RWPE2 (cell line): ENCODE results near the gene ZBTB5.

Source experiments
- ATAC-seq: fragments of 200-7000 bp; cut with Tn5 transposase; 3 replicates; pipeline ENCODE4 v1.9.1; 2021; ENCODE audit warnings: low read depth
- DNase-seq: peaks from one replicate; pipeline ENCODE4 v3.0.0-alpha.2; 2020; ENCODE audit warnings: low spot score
- H3K27ac ChIP-seq: fragments of 450-650 bp; 2 replicates; pipeline ENCODE4 v1.5.1; 2017; ENCODE audit warnings: mild to moderate bottlenecking; ENCODE audit not compliant: poor library complexity, severe bottlenecking
- H3K27me3 ChIP-seq: fragments of 250-450 bp; sonication (Bioruptor Pico); 2 replicates; pipeline ENCODE4 v1.5.1; 2021; ENCODE audit warnings: mild to moderate bottlenecking, moderate library complexity; ENCODE audit not compliant: insufficient read depth, poor library complexity, severe bottlenecking
- H3K36me3 ChIP-seq: fragments of 250-450 bp; sonication (Bioruptor Pico); 2 replicates; pipeline ENCODE4 v1.5.1; 2020; ENCODE audit warnings: low read depth, mild to moderate bottlenecking, moderate library complexity
- H3K4me1 ChIP-seq: fragments of 250-450 bp; sonication (Bioruptor Pico); 2 replicates; pipeline ENCODE4 v1.5.1; 2021; ENCODE audit warnings: mild to moderate bottlenecking, moderate library complexity; ENCODE audit not compliant: insufficient read depth, poor library complexity, severe bottlenecking
- H3K4me3 ChIP-seq: fragments of 250-450 bp; sonication (Bioruptor Pico); 2 replicates; pipeline ENCODE4 v1.5.1; 2021; ENCODE audit warnings: mild to moderate bottlenecking, moderate library complexity; ENCODE audit not compliant: severe bottlenecking
- H3K9me3 ChIP-seq: fragments of 250-450 bp; sonication (Bioruptor Pico); 2 replicates; pipeline ENCODE4 v1.5.1; 2021; ENCODE audit warnings: mild to moderate bottlenecking, moderate library complexity; ENCODE audit not compliant: severe bottlenecking
- CTCF ChIP-seq: fragments of 450-650 bp; IDR thresholded peaks from one replicate; pipeline ENCODE4 v1.5.1; 2017; ENCODE audit warnings: mild to moderate bottlenecking, moderate library complexity; ENCODE audit not compliant: poor library complexity, severe bottlenecking

ZBTB5 gene

GRCh38 chr9:37507566-37508134, 42.4 kb upstream of the ZBTB5 start:
- no peaks in the 10 kb centered on the region for H3K4me1 ChIP-seq
- no peak for DNase-seq
- TF ChIP-seq CTCF: no peak
- no peaks in the 10 kb centered on the region for H3K9me3 ChIP-seq
- no peaks in the 10 kb centered on the region for H3K27me3 ChIP-seq
- ATAC-seq: no peak
- H3K36me3 ChIP-seq: peaks cover 29% of the 10 kb centered on the region
- no peak overlapping the region for H3K4me3 ChIP-seq
- no peak overlapping the region for H3K27ac ChIP-seq

GRCh38 chr9:37504605-37505004, 39.4 kb upstream of the ZBTB5 start:
- Histone ChIP-seq H3K4me3 (no peak overlapping the region), H3K4me1 (no peaks in the 10 kb centered on the region), H3K36me3 (peaks cover 56% of the 10 kb centered on the region), H3K27ac (no peak overlapping the region), H3K27me3 (no peaks in the 10 kb centered on the region), H3K9me3 (no peaks in the 10 kb centered on the region)
- TF ChIP-seq CTCF: no peak
- ATAC-seq: no peak
- DNase-seq: no peak

GRCh38 chr9:37503736-37504135, 38.5 kb upstream of the ZBTB5 start:
- no peak for TF ChIP-seq CTCF
- H3K27me3 ChIP-seq: no peaks in the 10 kb centered on the region
- ATAC-seq (peak; percentile 29; the same call in 1 of the 3 replicates), DNase-seq (no peak)
- H3K4me3 ChIP-seq: no peak overlapping the region
- H3K27ac ChIP-seq: no peak overlapping the region
- no peaks in the 10 kb centered on the region for H3K4me1 ChIP-seq
- H3K9me3 ChIP-seq: no peaks in the 10 kb centered on the region
- peaks cover 64% of the 10 kb centered on the region for H3K36me3 ChIP-seq

- H3K27me3 ChIP-seq: no peaks in the 10 kb centered on the region
- ATAC-seq: no peak
- H3K36me3 ChIP-seq: peaks cover 80% of the 10 kb centered on the region
- TF ChIP-seq CTCF: no peak
- DNase-seq: no peak
- H3K4me3 ChIP-seq: no peak overlapping the region
- H3K9me3 ChIP-seq: no peaks in the 10 kb centered on the region
- H3K4me1 ChIP-seq: no peaks in the 10 kb centered on the region
- no peak overlapping the region for H3K27ac ChIP-seq
These were observed 36.8 kb upstream of the ZBTB5 start for GRCh38 chr9:37501957-37502596.

DNA sequence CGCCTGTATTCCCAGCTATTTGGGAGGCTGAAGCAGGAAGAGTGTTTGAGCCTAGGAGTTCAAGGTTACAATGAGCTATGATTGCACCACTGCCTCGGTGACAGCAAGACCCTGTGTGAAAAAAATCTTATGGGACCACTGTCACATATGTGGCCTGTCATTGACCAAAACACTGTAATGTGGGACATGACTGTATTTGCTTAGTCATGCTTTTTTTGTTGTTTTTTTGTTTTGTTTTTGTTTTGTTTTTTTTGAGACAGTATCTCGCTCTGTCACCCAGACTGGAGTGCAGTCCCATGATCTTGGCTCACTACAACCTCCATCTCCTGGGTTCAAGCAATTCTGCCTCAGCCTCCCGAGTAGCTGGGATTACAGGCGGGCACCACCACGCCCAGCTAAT, 34.0 kb upstream of the ZBTB5 start:
- Histone ChIP-seq H3K4me1 (no peaks in the 10 kb centered on the region), H3K9me3 (no peaks in the 10 kb centered on the region), H3K27me3 (no peaks in the 10 kb centered on the region), H3K36me3 (peaks cover 93% of the 10 kb centered on the region), H3K4me3 (no peak overlapping the region), H3K27ac (no peak overlapping the region)
- no peak for TF ChIP-seq CTCF
- DNase-seq (no peak), ATAC-seq (no peak)
